WTC11 (cell line): ENCODE results near the gene SUSD1.

Experiments used
- SP1 ChIP-seq: sonication (generic); formaldehyde crosslinking; conservative IDR thresholded peaks from 2 replicates; pipeline ENCODE4 v1.8.1; 2022; ENCODE audit warnings: missing genetic modification reagents
- TF ChIP-seq, protein P1 (sequence below): fragments of 200-600 bp; IDR thresholded peaks from 2 replicates; pipeline ENCODE4 v1.8.0; 2022; ENCODE audit warnings: antibody characterized with exemption

DNA sequence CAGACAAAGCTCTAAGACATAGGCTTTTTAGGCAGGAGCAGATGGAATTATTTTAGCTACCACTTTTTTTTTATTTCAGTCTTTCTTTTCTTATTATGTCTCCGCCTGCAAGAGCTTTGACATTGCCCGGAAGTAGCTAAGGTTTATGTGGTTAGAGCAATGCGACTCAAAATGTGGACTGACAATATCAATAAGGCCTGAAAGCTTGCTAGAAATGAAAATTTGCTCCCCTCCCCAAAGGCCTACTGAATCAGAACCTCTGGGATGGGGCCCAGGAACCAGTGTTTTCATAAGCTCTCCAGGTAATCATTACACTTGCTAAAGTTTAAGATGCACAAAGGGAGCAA, 81.3 kb downstream of the SUSD1 start:
- TF ChIP-seq, protein P1, sequence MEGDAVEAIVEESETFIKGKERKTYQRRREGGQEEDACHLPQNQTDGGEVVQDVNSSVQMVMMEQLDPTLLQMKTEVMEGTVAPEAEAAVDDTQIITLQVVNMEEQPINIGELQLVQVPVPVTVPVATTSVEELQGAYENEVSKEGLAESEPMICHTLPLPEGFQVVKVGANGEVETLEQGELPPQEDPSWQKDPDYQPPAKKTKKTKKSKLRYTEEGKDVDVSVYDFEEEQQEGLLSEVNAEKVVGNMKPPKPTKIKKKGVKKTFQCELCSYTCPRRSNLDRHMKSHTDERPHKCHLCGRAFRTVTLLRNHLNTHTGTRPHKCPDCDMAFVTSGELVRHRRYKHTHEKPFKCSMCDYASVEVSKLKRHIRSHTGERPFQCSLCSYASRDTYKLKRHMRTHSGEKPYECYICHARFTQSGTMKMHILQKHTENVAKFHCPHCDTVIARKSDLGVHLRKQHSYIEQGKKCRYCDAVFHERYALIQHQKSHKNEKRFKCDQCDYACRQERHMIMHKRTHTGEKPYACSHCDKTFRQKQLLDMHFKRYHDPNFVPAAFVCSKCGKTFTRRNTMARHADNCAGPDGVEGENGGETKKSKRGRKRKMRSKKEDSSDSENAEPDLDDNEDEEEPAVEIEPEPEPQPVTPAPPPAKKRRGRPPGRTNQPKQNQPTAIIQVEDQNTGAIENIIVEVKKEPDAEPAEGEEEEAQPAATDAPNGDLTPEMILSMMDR: no peak
- no peak for TF ChIP-seq SP1 (CRISPR knock-in tag)
